ENCODE data around the gene MAN1A1.
A peak's percentile ranks its signal among the peaks of the same experiment; 100 is the strongest.
"Not testable (repeated sequence)": the region's sequence is repeated elsewhere in the genome, so short reads cannot be mapped to it uniquely, and the experiment has no call there.

Gene MAN1A1

GRCh38 chr6:119297049-119297448, 52.5 kb downstream of the MAN1A1 start:
- no peak for DNase-seq

GRCh38 chr6:119296036-119297035, 53.2 kb downstream of the MAN1A1 start:
- no peak for DNase-seq

GRCh38 chr6:119294984-119295383, 54.6 kb downstream of the MAN1A1 start:
- DNase-seq: no peak

- DNase-seq: not testable (repeated sequence)
These were observed 58.5 kb downstream of the MAN1A1 start for GRCh38 chr6:119291060-119291459.

- DNase-seq: no peak
These were observed 59.3 kb downstream of the MAN1A1 start for GRCh38 chr6:119290306-119290705.

- no peak for DNase-seq
These were observed 59.9 kb downstream of the MAN1A1 start for GRCh38 chr6:119289651-119290050.

GRCh38 chr6:119285908-119286625, 63.5 kb downstream of the MAN1A1 start:
- DNase-seq: no peak

- no peak for DNase-seq
These were observed 64.6 kb downstream of the MAN1A1 start for GRCh38 chr6:119284861-119285521.

GRCh38 chr6:119283979-119284545, 65.5 kb downstream of the MAN1A1 start:
- no peak for DNase-seq

- DNase-seq: no peak
These were observed 66.3 kb downstream of the MAN1A1 start for GRCh38 chr6:119283214-119283613.

GRCh38 chr6:119280668-119281067, 68.9 kb downstream of the MAN1A1 start:
- DNase-seq: no peak

GRCh38 chr6:119280080-119280479, 69.5 kb downstream of the MAN1A1 start:
- DNase-seq: no peak

GRCh38 chr6:119278625-119279024, 70.9 kb downstream of the MAN1A1 start:
- no peak for DNase-seq

GRCh38 chr6:119277052-119277451, 72.5 kb downstream of the MAN1A1 start:
- DNase-seq: no peak

- DNase-seq: no peak
These were observed 73.3 kb downstream of the MAN1A1 start for GRCh38 chr6:119276211-119276610.

GRCh38 chr6:119274197-119274595, 75.4 kb downstream of the MAN1A1 start:
- no peak for DNase-seq

- no peak for DNase-seq
These were observed 76.0 kb downstream of the MAN1A1 start for GRCh38 chr6:119273272-119274196.

- no peak for DNase-seq
These were observed 79.0 kb downstream of the MAN1A1 start for GRCh38 chr6:119270545-119270944.

- DNase-seq: no peak
These were observed 80.1 kb downstream of the MAN1A1 start for GRCh38 chr6:119269266-119270103.

- peak; percentile 51 for DNase-seq
These were observed 82.2 kb downstream of the MAN1A1 start for GRCh38 chr6:119267126-119267905.
